GM10847 (cell line): ENCODE data around the gene CR2.

Experiments used
- POLR2A ChIP-seq: IDR thresholded peaks from 2 replicates; pipeline ENCODE4 v1.6.1; 2011; ENCODE audit not compliant: insufficient read length; ENCODE audit errors: extremely low read depth

CR2 gene

DNA sequence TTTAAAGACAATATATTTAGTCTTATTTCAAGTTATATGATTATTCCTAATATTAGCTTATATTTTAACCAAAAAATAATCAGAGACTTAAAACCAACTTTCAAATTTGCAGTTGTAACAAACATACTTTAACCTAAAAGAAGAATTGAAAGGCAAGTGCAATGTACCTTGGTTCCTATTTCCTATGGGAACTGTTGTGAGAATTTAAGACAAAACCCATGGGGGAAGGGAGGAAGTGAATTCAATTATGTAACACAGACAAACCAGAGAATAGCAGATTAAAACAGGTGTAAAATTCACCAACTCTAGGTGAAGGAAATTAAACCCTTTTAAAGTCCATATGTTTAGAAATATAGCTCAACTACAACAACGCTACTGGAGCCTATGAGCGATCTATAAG lies 22.6 kb upstream of the CR2 start:
- no peak for TF ChIP-seq POLR2A

DNA sequence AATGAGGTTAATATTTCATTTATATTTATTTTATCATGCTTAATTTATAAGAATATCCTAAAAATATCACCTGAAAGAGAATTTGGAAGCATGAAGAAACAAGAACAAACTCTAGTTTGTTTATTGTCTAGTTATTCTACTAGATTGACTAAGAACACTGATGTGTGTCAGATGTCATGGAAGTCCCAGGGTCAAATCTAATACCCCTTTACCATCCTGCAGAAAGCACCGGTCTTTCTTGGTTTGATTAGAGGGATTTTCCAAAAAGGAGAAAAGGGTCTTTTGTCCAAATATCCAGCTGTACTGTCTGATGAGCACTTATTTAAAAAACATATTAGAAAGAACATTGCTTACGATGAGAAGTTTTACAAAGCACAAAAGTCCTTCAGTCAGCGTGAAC lies 20.7 kb upstream of the CR2 start:
- no peak for TF ChIP-seq POLR2A

DNA sequence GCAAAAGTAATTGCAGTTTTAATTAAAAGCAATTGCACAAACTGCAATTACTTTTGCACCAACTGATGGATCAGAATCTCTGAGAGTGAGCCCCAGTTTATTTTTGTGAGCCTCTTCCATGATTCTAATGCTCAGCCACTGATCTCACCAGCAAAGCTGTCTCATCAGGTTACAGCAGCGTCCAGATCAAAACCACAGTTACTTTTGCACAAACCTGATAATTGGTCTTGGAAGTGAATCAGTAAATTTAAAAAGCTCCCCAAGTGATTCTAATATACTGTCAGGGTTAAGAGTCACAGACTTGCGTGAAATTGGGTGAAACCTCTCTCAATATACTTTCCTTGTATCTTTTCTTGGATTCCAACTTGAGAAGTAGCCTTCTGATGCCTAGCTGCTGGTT lies 13.5 kb upstream of the CR2 start:
- TF ChIP-seq POLR2A: no peak

DNA sequence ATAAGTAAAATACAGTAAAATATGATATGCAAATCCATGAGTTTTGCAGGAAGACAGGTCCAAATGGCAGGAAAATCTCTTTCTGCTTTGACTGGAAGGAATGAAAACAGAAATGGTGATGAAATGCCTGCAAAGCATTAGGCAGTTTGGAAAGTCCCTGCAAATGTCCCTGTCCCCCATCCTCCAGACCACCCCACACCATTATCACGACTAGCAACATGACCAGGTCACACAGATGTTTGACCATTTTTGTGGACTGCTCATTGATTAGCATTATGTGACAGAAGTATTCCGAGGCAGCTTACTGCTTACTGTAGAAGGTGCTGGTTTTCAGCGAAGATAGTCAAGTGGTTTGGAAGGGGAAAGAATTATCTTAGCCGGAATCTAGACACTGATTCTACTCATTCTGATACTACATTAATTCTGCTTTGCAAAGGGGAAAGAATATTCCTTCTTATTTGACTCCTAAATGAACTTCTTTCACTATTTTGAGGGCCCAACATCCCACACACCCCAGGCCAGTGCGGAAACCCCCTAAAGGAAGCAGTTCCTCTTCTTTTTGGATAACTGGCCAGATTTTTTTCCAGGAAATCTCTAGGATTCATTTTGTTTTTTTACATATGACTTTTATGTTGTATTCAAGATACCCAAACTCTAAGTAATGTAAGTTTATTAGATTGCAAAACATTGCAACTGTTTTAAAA lies 9.5 kb upstream of the CR2 start:
- no peak for TF ChIP-seq POLR2A

DNA sequence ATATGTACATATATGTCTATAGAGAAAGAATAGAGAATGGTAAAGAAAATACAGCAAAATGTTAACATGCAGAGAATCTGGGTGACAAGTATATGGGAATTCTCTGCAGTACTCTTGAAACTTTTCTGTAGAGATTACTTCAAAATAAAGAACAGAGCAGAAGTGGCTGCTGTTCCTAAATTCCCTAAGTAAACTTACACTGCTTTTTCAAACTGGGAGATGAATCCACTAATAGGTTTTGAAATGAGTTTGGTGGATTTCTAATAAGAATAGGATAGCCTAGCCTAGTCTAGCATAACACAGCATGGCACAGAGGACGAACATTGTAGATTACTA lies 450 bp upstream of the CR2 start:
- no peak for TF ChIP-seq POLR2A

DNA sequence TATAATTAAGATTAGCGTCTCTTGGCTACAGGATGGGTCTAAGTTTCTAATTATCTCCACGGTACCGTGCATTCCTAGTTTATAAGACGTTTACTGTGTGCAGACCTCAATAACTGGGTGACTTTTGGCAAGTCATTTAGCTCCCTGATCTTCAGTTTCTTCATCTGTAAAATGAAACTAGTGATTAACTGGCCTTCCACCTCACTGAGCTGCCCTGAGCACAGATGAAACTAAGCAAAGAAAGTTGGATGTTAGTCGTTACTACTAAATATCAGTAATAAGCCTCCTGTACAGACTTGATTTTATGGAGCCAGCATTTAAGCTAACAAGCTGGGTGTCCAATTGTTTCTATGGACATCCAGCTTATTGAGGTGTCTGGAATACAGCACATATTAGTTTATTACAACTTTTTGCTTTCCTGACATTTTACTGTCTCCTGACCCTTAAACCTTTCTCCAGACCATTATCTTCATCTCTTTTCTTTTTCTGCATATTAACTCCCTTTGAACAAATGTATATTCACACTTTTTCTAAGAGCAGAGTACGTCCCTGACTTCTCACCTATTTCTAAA lies 1.1 kb downstream of the CR2 start:
- TF ChIP-seq POLR2A: no peak

DNA sequence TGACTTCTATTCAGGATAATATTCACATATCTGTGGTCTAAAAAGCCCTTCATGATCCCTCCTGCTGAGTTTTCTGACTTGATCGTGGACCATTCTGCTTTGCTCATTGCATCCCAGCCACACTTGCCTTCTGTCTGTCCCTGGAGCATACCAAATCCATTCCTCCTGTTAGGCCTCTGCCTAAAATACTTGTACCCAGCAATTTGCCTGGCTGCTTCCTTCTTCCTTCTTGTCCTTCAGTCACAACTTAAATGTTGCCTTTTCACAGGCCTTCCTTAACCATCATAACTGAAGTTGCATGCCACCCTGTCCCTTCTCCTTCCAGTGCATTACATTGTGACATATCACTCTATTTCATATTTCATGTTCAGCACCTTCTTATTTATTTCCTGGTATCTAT lies 4.3 kb downstream of the CR2 start:
- no peak for TF ChIP-seq POLR2A

DNA sequence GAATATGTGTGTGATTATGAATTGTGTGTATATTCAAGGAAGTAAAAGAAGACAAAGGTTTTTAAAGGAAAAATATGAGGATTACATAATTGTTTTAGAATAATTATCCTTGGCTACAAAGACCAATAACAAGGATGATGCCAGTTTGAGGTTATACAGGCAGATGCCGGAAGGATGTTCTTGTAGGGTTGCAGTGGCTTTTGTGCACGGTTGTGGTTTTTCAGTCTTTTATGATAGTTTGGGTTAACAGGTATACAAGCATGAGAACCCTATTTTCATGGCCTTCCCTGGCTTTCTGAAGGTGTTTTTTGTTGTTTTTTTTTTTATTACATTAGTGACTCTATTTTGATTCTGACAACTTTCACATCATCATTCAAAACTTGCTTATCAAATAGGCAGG lies 4.9 kb downstream of the CR2 start:
- TF ChIP-seq POLR2A: no peak

DNA sequence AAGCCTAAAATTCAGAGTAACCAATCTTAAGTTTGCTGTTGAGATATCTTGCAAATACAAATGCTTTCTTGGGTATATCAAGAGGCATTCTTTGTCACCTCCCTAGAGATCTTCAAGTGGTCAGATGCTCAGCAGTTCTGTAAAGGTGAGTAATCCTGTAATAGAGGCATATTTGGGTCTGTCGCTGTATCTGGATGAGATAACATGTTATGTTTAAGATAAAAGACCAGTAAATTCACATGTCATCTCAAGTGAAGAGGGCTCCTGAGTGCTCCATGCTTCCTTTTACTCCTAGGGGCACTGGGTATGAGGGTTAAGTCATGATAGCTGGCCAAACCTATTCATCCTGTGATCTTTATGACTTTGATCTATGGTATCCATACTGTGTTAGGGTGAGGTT lies 7.5 kb downstream of the CR2 start:
- no peak for TF ChIP-seq POLR2A

DNA sequence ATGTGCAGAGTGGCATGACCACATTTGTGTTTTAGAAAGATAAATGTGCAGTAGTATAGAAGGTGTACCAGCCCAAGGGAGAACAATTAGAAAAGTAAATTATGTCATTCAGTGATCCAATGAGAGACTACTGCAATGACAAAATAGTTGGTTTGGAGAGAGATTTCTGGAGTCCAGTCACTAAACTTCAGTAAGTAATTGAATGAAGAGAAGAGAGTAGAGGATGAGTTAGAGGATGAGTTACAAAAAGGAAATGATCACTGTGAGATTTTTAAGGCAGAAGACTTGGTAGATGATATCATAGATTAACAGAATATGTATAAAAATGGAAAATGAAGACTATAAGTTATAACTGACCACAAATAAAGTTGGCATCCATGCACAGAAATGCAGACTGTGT lies 8.4 kb downstream of the CR2 start:
- TF ChIP-seq POLR2A: no peak

DNA sequence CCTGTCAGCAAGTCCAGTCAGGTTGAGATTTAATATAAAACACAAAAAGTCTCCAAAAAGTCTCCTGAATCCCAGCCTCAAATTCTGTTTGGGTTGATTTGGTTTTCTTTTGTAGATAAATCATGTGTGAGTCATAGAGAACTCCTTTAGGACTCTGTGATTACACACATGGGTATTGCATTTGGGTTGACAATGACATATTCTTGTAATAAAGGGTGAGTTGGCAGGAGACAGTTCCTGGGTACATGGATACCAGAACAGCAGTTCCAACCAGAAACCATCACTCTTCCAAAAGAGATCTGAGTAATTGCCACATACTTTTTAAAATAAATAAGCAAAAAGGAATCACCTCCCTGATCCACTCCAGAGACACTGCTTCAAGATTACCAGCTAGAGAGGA lies 8.9 kb downstream of the CR2 start:
- no peak for TF ChIP-seq POLR2A

DNA sequence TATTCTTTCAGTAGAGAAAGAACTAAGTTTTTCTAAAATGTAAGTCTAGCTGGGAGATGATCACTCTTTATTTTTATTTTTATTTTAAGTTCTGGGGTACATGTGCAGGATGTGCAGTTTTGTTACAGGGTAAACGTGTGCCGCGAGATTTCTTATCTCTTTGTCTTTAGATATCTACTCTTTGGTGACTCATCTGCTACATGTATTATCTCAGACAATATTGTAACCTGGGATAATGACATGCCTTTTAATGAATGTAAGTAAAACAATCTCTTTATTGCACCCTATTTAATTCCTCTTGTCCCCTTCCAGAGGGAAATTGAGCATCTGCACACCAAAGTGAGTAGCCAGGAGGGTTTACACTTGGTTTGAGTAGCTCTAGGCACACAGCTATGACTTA lies 9.4 kb downstream of the CR2 start:
- TF ChIP-seq POLR2A: no peak

DNA sequence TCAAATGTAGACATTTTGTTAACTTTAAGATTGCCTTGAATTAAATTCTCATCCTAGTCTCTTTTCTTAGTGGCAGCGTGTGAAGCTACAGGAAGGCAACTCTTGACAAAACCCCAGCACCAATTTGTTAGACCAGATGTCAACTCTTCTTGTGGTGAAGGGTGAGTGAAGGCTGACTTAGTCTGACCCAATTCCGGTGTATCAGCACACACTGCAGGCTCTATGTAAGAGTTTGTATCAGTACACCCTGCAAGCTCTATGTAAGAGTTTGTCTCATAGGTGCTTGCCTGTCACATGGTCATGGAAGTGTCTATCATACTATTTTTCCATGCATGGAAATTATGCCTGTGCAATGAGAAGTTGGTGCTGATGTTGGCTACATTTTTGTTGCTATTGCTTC lies 16.8 kb downstream of the CR2 start:
- TF ChIP-seq POLR2A: no peak

DNA sequence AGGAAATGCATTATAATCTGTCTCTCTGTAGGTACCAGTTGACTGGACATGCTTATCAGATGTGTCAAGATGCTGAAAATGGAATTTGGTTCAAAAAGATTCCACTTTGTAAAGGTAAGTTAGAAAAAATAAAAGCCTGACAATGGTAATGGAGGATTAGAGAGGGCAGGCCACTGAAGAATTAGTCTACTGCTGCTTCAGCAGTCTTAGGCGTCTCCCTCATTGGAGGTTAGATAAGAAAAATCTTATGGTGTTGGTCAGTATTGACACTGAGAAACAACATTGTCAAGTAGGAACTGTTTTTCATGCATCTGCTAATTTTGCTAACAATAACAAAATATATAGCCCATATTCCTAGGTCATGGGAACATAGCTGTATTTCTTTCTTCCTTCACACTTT lies 20.1 kb downstream of the CR2 start:
- TF ChIP-seq POLR2A: no peak

DNA sequence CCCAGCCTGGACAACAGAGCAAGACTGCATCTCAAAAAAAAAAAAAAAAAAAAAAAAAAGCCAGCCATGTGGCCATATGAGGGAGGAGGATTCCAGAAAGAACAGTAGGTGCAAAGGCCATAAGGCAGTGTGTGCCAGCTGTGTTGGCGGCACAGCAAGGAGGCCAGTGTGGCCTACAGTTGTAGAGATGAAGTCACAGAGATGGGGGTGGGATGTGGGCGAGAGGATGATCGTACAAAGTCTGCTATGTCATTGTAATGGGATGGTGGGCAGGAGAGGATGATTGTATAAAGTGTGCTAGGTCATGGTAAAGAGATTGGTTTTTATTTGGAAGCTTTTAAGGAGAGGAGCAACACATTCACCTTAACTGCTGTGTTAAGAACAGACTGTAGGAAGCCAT lies 32.1 kb downstream of the CR2 start:
- TF ChIP-seq POLR2A: no peak

DNA sequence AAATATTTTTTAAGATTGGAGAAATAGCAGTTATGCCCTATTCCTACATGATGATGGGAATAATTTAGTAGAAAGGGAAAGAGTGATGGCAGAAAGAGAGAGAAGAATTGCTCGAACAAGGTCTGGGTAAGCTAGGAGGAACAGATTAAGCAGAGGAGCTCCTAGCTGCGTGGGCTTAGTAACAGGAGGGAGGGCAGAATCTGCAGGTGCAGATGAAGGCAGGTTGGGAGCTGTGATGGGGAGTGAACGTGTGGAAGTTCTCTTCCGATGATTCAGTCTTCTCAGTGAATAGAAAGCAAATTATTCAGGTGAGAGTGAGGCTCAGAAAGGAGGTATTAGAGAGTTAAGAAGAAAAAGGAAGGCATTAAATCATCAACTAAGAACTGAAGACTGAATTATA lies 33.5 kb downstream of the CR2 start:
- TF ChIP-seq POLR2A: no peak

DNA sequence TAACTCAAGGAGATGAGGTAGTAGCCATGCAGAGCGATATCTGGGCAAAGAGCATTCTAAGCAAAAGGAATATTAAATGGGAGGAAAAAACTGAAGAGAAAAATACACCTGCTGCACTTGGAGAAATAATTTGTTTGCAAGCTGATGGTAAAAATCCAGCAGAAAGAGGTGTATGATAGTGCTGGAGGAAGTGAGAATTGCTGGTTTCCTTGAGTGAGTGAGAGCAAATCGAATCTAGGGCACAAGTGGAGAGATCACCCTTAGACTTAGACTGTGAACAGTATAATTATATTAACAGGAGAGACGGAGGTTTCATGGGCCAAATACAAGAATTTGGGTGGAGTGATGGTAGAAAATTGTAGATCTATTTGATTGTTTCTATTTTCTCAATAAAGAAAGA lies 39.1 kb downstream of the CR2 start:
- no peak for TF ChIP-seq POLR2A
